ENCODE results near the gene RTKN2. TPM values are rescaled to one million over a fixed set of nuclear protein-coding genes. Genes with fewer than 3 reads are reported as not detected.

Gene RTKN2
- total and polyA plus RNA-seq, 2 of the 4 experiments (the other 2 are of a cell fraction) = 0.75 to 0.90 TPM

- no peaks in the 10 kb centered on the region for H3K79me1 ChIP-seq (ENCODE audit: low read depth in 1 of 2, low read length in 2 of 2)
- H2BK5ac ChIP-seq (ENCODE audit: low read depth, low read length, poor library complexity, severe bottlenecking) = peak overlapping the region; percentile 24
- no peak overlapping the region for H3K4ac ChIP-seq (ENCODE audit: low read depth, low read length)
- H2AFZ ChIP-seq (replicated peaks; ENCODE audit: low read length, poor library complexity) = no peak overlapping the region
- intact Hi-C loops (cut with micrococcal nuclease) (loop anchor here (5.0 kb wide), 1 partner anchor 34 kb away; no protein-coding TSS in a partner anchor), in situ Hi-C loops (cut with MboI; ENCODE audit: low sequenced_read_pairs) (no loop called here), dilution Hi-C loops (cut with HindIII; ENCODE audit: low sequenced_read_pairs, unreplicated experiment) (no loop called here)
- H3K27ac ChIP-seq (ENCODE audit: insufficient read depth, low read length) = no peak overlapping the region
- peaks cover 5% of the 10 kb centered on the region for H3K9me3 ChIP-seq (ENCODE audit: control insufficient read depth, insufficient read depth, low read length)
- no peak overlapping the region for H3K56ac ChIP-seq (ENCODE audit: extremely low read depth, insufficient read depth, low read length)
- no CpG with 5 or more reads among the region's 2 CpGs for whole genome bisulfite sequencing, 2 experiments (ENCODE audit: extremely low coverage in 2 of 2, insufficient read length in 1 of 2)
- TF ChIP-seq CEBPB (IDR thresholded peaks at IDR 0.05; ENCODE audit: low read depth, low read length) (peak; percentile 43; the same call in 1 of the 2 replicates), MAZ (IDR thresholded peaks at IDR 0.05; ENCODE audit: borderline replicate concordance, low read depth, low read length) (no peak)
- H2BK20ac ChIP-seq (ENCODE audit: low read depth, low read length) = no peak overlapping the region
- H4K8ac ChIP-seq (ENCODE audit: low read depth in 2 of 2, low read length in 2 of 2) = no peak overlapping the region
- no peaks in the 10 kb centered on the region for H4K20me1 ChIP-seq (ENCODE audit: insufficient read depth, low read length)
- no peak overlapping the region for H3K9ac ChIP-seq (ENCODE audit: low read depth, low read length)
- H2AK9ac ChIP-seq (replicated peaks; ENCODE audit: low read depth, low read length, poor library complexity) = no peak overlapping the region
- no peaks in the 10 kb centered on the region for H3K9me1 ChIP-seq (ENCODE audit: insufficient read depth, low read length)
- DNase-seq (peak; percentile 63), ATAC-seq (ENCODE audit: low read depth) (peak; percentile 51)
- ChIA-PET CTCF (no interaction called here), POLR2A (ENCODE audit: unreplicated experiment) (no interaction called here)
- H4K5ac ChIP-seq (ENCODE audit: low read depth, low read length) = no peak overlapping the region
- H3K14ac ChIP-seq (replicated peaks; ENCODE audit: low read depth, low read length) = no peak overlapping the region
- no peaks in the 10 kb centered on the region; the same call in 1 of the 2 replicates for H3K4me1 ChIP-seq (ENCODE audit: control insufficient read depth, insufficient read depth, low read length)
- no peak overlapping the region for H2BK120ac ChIP-seq (ENCODE audit: low read depth, low read length)
- H3K23ac ChIP-seq (ENCODE audit: low read depth, low read length) = no peak overlapping the region
- BruUV-seq (replicated peaks) = no TSS peak
- H3K4me3 ChIP-seq (ENCODE audit: insufficient read depth, low read depth, low read length) = no peak overlapping the region
- no peak overlapping the region for H2BK15ac ChIP-seq (ENCODE audit: low read depth, low read length)
- no peak overlapping the region for H2AK5ac ChIP-seq (ENCODE audit: low read depth, low read length)
- peak overlapping the region; percentile 31; the same call in 1 of the 2 replicates for H3K18ac ChIP-seq (ENCODE audit: low read depth, low read length)
- no peaks in the 10 kb centered on the region for H3K36me3 ChIP-seq (ENCODE audit: control insufficient read depth, insufficient read depth, low read length)
- H3K27me3 ChIP-seq (ENCODE audit: control insufficient read depth, insufficient read depth, low read length) = no peaks in the 10 kb centered on the region
- no peak overlapping the region for H4K91ac ChIP-seq (ENCODE audit: insufficient read depth, low read depth, low read length)
- H3K4me2 ChIP-seq (ENCODE audit: low read depth, low read length) = no peak overlapping the region
Measured at GRCh38 chr10:62178568-62178967, 90.1 kb downstream of the RTKN2 start.

Measured in IMR-90 (cell line).